ENCODE data around the gene SCUBE1. TPM values are rescaled to one million over a fixed set of nuclear protein-coding genes. Genes with fewer than 3 reads are reported as not detected.

The SCUBE1 gene
- total and polyA plus RNA-seq, 2 experiments from 2014 or later, result 0.81 to 3.2 TPM

GRCh38 chr22:43277987-43278601, 65.1 kb downstream of the SCUBE1 start (continued):
- TF ChIP-seq CTCF (conservative IDR thresholded peaks at IDR 0.05; ENCODE audit: low read depth in 2 of 2) (no peak), ZNF331 (CRISPR knock-in tag; IDR thresholded peaks at IDR 0.05; ENCODE audit: low read depth) (no peak), JUNB (IDR thresholded peaks at IDR 0.05; ENCODE audit: unreplicated experiment) (no peak), EZH2 (IDR thresholded peaks at IDR 0.05; ENCODE audit: low read depth, unreplicated experiment) (no peak)

GRCh38 chr22:43277091-43277490, 66.1 kb downstream of the SCUBE1 start:
- H3K27me3 ChIP-seq (ENCODE audit: insufficient read depth), result no peaks in the 10 kb centered on the region
- no peak for DNase-seq (ENCODE audit: low spot score)
- peaks cover 20% of the 10 kb centered on the region for H3K27me3 Mint-ChIP-seq (ENCODE audit: insufficient read depth, low read depth, poor library complexity)
- H3K4me3 ChIP-seq, result no peak overlapping the region
- no peaks in the 10 kb centered on the region for H3K9me2 ChIP-seq (ENCODE audit: insufficient read depth)
- peaks cover 42% of the 10 kb centered on the region for H3K4me1 Mint-ChIP-seq
- H3K4me1 ChIP-seq (ENCODE audit: insufficient read depth), result peaks cover 16% of the 10 kb centered on the region
- H3K27ac Mint-ChIP-seq, result no peak overlapping the region
- H3K27ac ChIP-seq (ENCODE audit: low read depth), result no peak overlapping the region
- no peak overlapping the region for H2AFZ ChIP-seq
- no peaks in the 10 kb centered on the region for H3K9me3 Mint-ChIP-seq
- no peaks in the 10 kb centered on the region for H3K79me2 ChIP-seq (replicated peaks; ENCODE audit: insufficient read depth)
- no peaks in the 10 kb centered on the region for H4K20me1 ChIP-seq (replicated peaks; ENCODE audit: insufficient read depth)
- no peak for TF ChIP-seq EZH2phosphoT487 (IDR thresholded peaks at IDR 0.05; ENCODE audit: unreplicated experiment)
- TF ChIP-seq STAT1 (IDR thresholded peaks at IDR 0.05; ENCODE audit: unreplicated experiment), result no peak
- no peak for TF ChIP-seq JUNB (IDR thresholded peaks at IDR 0.05; ENCODE audit: unreplicated experiment)
- TF ChIP-seq REST (IDR thresholded peaks at IDR 0.05; ENCODE audit: unreplicated experiment), result no peak
- no peak for TF ChIP-seq ZNF114 (CRISPR knock-in tag; IDR thresholded peaks at IDR 0.05)
- TF ChIP-seq NANOG (IDR thresholded peaks at IDR 0.05; ENCODE audit: borderline replicate concordance), result no peak
- no peak for TF ChIP-seq ETS1 (IDR thresholded peaks at IDR 0.05)
- no peak for TF ChIP-seq ZNF331 (CRISPR knock-in tag; IDR thresholded peaks at IDR 0.05; ENCODE audit: low read depth)
- no peak for TF ChIP-seq EZH2 (IDR thresholded peaks at IDR 0.05; ENCODE audit: low read depth, unreplicated experiment)
- TF ChIP-seq ZNF462 (CRISPR knock-in tag; IDR thresholded peaks at IDR 0.05), result no peak
- no peak for TF ChIP-seq POLR2AphosphoS5 (IDR thresholded peaks at IDR 0.05; ENCODE audit: low read depth)
- no peaks in the 10 kb centered on the region for H3F3A ChIP-seq (replicated peaks; ENCODE audit: low read depth)
- H3K4me3 Mint-ChIP-seq, result no peak overlapping the region
- H3K36me3 ChIP-seq (ENCODE audit: insufficient read depth), result no peaks in the 10 kb centered on the region
- no peak overlapping the region for H3K4me2 ChIP-seq
- no peaks in the 10 kb centered on the region for H3K36me3 Mint-ChIP-seq (ENCODE audit: low read depth)
- ATAC-seq, result no peak
